Hematopoietic multipotent progenitor cell treated with erythropoietin and hydrocortisone succinate and interleukin-3 and kit ligand, for 17 days (in vitro differentiated cells): ENCODE results near the gene GPC1.
"Not testable (repeated sequence)": the region's sequence is repeated elsewhere in the genome, so short reads cannot be mapped to it uniquely, and the experiment has no call there.

Experiments used
- DNase-seq: peaks from one replicate; pipeline ENCODE4 v3.0.0-alpha.2; 2015; ENCODE audit warnings: low spot score

The GPC1 gene

DNA sequence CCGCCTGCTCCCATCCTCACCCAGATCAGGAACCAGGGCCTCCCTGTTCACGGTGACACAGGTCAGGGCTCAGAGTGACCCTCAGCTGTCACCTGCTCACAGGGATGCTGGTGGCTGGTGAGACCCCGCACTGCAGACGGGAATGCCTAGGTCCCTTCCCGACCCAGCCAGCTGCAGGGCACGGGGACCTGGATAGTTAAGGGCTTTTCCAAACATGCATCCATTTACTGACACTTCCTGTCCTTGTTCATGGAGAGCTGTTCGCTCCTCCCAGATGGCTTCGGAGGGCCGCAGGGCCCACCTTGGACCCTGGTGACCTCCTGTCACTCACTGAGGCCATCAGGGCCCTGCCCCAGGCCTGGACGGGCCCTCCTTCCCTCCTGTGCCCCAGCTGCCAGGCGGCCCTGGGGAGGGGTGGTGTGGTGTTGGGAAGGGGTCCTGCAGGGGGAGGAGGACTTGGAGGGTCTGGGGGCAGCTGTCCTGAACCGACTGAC, 31.7 kb downstream of the GPC1 start:
- no peak for DNase-seq

DNA sequence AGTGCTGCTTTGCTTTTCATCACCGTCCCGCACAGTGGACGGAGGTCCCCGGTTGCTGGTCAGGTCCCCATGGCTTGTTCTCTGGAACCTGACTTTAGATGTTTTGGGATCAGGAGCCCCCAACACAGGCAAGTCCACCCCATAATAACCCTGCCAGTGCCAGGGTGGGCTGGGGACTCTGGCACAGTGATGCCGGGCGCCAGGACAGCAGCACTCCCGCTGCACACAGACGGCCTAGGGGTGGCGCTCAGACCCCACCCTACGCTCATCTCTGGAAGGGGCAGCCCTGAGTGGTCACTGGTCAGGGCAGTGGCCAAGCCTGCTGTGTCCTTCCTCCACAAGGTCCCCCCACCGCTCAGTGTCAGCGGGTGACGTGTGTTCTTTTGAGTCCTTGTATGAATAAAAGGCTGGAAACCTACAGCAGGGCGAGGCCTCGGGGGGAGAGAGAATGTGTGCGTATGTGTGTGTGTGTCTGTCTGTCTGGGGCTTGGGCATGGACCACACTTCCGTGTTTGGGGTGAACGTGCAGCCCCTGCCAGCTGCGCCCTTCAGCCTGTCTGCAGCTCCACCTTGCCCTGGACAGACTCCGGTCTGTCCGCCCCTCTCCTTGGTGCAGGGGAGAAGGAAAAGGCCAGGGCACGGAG, 32.3 kb downstream of the GPC1 start:
- no peak for DNase-seq

DNA sequence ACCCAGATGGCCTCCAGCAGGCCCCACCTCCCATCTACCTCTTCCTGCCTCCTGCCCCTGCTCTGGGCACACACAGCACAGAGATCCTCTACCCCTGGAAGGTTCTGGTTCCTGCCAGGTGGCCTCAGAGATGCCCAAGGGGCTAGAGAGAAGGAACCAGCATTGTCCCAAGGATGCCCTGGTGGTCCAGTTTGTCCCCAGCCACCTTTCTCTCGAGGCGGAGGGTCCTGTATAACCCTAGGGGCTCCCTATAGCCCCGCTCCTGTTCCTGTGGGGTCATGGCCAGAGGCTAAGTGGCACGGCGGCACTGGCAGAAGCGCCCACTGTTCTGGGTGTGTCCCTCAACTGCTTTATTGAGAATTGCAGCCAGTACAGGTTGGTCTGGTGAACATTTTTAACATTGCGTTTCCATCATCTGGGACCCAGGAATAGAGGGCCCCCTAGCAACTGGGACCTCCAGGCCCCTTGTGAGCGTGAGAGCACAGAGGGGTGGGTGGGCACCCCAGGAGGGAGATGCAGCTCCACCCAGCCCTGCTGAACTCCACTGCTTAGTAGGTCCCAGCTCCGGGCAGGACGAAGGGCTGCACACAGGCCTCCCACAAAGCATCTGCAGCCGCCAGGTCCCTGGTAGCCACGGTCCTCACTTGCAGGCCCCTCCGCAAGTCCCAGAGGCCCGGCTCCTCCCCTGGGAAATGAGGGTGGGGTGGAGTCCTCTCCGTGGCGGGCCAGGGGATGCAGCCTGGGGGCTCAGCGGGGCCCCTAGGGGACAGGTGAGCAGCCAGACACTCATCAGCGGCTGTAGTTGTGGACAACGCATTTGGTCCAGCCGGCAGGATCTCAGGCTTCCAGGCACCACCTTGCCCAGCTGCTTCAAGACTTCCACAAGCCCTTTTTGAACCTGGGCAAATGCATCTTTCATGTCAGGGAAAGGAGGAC, 33.1 kb downstream of the GPC1 start:
- no peak for DNase-seq

DNA sequence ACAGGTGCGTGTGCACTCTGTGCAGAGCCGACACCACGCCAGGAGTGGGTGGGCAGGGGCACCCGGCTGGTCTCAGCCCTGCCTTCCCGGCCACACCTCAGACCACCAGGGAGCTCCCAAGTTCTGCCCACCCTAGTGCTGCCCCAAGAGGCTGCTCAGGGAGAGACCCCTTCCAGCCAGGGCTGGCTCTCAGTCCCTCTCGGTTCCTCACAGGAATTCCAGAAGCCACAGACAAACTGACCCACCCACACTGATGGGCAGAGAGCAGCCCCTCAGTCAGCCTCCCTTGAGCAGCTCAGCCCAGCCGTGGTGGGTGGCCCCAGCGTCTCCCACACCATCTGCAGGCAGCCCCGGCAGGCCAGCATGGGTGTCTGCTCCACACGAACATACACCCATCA, 33.8 kb downstream of the GPC1 start:
- DNase-seq, result no peak

DNA sequence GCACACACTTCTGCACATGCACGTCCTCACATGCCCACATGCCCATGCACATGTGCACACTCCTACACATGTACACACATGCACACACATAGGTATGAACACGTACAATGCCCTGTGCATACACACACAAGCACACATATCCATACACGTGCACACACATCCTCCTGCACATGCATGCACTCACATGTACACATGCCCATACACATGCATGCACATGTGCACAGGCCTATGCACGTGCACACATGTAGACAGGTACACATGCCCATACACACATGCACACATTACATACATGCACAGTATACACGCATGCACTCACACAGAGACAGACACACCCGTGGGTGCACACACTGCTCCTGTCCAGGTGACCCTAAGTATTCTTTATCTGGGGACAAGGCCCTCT, 34.3 kb downstream of the GPC1 start:
- no peak for DNase-seq

DNA sequence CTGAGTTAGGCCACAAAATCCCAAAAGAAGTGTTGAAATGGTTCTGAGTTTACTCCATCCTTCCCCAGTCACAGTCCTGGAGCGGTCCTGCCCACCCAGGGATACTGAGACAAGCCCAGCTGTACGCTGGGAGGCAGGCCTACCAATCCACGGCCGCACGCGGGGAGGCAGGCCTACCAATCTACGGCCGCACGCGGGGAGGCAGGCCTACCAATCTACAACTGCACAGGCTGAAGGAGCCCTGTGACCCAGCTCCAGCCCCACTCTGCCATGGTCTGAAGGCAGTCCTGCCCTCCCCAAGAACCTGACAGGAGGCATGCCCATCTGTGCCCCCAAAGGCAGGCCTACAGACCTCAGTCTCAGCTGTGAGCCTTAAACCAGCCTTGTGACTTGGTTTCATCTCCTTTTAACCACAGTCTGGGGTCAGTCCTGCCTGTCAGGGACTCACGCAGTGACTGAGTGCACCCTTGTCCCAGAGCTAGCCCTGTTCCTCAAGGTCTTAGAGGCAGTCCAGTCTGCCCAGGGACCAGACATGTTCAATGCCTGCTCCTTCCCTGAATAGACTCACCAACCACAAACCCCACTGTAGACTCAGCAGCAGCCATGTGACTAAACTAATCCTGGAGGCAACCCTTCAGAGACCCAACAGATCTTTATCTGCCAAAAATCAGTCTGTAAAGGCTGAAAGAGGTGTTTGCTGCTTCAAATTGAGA, 36.8 kb downstream of the GPC1 start:
- no peak for DNase-seq

DNA sequence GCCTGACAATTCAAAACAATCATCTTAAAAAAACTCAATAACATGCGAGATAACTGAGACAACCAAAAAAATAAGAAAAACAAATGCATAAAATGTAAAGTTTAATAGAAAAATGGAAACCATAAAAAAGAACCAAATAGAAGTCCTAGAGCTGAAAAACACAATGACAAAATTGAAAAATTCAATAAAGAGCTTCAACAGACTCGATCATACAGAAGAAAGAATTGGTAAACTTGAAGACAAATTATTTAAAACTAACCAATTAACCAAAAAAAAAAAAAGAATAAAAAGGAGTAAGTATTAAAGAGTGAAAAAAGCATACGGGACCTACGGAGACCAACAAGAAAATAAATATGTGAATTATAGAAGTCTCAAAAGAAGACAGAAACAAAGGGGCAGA, 37.7 kb downstream of the GPC1 start:
- no peak for DNase-seq

DNA sequence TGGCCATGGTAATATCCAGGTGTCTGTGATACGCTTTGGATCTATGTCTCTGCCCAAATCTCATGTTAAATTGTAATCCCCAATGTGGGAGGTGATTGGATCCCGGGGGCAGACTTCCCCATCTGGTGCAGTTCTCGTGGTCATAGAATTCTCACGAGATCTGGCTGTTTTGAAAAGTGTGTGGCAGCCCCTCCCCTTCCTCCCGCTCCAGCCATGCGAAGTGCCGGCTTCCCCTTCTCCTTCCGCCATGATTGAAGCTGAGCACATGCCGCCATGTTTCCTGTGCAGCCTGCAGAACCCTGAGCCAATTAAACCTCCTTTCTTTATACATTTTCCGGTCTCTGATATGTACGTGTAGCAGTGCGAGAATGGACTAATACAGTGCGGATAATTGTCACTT, 42.5 kb downstream of the GPC1 start:
- no peak for DNase-seq

DNA sequence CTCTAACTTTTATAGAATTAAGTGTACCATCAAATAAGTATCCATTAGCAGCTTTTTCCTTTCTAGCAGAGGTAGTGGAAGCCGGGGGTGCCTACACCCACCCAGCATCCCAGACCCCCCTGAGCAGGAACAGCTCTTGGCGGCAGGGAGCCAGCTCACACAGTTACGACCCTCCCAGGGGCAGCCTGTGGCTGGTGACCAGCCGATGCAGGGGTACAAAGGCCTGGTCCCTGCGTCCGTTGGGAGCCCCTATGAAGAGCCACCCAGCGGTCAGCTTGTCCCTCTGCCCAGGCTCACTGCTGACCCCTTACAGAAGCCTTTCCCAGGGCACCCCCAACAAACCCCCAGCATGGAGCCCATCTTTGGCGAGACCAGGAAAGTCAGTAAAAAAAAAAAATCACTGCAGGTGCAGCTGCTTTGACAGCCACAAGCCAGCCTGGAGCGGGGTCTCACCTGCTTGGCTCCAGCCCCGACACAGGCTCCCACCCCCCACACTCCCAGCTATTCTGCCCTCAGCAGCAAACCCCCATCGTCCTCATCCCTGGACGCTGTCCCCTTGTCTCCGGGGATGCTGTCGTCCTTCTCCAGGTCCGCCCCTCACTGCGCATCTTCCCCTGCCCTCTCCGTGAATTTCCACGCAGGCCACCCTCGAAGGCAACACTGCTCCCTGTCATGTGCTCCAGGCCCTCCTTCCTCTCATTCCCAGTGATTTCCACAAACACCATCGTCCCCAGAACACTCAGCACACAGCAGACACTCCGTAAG, 43.1 kb downstream of the GPC1 start:
- DNase-seq, result no peak

DNA sequence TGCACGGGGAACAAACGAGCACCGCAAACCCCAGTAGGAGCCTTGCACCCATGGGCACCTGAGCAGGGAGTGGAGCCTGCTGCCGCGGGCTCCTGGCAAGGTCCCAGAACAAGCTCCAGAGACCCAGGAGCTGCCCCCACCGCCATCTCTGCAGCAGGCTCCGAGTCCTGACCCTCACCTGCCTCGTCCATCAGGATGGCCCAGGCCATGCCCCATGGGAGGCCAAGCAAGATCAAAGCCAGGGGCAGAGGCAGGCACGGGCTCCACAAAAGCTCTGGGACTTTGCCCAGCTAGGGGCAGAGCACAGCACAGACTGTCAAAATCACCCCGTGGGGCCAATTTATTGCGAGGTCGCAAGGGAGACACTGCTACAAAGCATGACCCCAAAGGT, 43.6 kb downstream of the GPC1 start:
- no peak for DNase-seq

DNA sequence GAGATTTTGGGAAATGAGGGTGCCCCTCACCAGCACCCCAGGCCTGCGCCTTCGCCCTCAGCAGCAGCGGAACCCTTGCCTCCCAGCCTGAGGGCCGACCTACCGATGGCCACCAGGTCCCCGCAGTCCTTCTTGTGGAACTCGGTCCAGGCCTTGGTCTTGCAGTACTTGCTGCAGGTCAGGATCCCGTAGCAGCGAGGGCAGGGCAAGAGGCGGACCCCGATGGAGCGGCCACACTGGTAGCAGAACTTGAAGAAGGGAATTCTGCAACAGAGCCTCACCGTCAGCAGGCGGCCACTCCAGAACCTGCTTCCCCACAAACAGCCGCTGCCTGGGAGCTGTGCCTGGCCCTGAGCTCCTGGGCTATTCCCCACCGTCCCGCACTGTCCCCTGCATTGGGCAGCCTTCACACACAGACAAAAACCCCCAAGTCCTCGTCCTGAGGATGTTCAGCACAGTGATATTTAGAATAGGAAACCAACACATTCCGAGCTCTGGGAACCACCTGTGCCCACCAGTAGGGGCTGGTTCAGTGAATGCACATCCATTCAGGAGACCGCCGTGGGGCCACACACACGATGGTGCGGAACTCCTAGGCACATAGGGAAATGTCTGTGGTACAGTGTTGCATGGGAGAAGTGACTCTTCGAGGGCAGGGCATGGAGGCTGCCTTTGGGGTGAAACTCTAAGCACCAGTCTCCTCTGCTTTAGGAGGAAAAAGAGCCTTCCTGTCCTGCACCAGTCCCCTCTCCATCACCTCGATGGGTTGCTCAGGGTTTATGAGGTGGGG, 45.6 kb downstream of the GPC1 start:
- no peak for DNase-seq

DNA sequence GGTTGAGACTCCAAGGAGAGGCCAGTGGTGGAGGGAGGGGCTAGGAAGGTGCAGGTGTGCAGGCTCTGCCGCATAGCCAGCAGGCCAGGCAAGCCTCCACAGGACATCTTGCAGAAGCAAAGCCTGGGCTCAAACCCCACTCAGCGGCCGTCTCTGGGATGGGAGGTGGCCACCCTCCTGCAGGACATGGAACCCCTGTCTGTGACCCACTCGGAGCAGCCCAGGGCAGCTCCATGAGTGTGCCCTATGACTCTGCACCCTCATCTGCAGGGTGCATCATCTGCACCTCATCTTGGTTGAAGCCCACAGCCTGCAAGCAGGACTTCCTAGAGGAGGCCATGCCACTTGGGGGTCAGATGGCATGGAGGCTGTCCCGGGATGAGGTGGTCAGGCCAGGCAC, 46.3 kb downstream of the GPC1 start:
- DNase-seq, result no peak

DNA sequence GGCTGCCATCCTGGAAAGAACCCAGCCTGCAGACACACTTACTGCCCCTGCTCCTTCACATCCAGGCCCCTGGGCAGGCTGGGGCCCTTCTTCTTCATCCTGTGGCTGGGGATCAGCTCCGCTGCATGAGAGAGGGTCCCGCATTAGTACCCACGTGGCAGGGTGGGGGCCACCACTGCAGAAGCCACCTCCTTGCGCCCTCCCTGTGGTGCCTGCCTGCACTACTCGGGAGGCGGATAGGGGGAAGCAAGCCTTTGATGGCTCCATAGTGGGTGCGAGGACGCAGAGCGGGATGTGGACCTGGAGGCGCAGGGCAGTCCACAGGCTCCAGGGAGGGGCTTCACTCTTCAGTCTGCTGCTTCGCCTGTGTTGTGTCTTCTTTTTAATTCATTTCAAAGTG, 46.7 kb downstream of the GPC1 start:
- DNase-seq, result no peak

DNA sequence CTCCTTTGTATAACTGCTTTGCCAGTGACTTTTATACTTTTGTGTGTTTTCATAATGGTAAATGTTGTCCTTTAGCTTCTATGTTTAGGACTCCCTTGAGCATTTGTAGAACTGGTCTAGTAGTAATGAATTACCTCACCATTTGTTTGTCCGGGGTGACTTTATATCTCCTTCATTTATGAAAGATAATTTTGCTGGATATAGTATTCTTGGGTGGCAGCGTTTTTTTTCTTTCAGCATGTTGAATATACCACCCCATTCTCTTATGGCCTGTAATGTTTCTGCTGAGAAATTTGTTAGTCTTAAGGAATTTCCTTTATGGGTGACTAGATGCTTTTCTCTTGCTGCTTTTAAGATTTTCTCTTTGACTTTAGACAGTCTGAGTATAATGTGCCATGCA, 56.0 kb downstream of the GPC1 start:
- DNase-seq, result no peak

DNA sequence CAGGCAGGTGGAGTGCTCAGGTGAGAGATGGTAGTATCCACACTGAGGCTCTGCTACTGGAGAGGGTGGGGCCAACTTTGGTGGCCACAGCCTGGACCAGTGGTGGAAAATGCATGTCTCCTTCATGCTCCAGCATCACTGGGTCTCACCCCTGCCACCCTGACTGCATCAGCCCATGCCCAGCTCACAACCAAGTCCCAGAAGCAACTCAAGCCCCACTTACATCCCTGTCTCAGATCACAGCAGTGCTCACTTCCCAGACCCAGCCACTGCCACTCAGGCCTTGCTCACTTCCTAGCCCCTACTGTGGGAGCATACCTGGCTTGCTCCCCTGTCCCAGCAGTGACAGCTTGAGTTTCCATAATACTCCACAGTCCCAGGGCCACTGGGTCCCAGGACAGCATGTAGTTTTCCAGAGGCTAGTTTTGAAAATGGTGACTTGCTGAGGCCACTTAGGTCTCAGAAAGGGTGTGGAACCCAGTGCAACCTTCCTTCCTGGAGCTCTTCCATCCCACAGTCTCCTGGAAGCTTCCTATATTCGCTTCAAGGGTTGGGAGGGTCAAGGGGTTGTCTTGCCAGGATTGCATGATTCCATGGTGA, 58.8 kb downstream of the GPC1 start:
- no peak for DNase-seq

DNA sequence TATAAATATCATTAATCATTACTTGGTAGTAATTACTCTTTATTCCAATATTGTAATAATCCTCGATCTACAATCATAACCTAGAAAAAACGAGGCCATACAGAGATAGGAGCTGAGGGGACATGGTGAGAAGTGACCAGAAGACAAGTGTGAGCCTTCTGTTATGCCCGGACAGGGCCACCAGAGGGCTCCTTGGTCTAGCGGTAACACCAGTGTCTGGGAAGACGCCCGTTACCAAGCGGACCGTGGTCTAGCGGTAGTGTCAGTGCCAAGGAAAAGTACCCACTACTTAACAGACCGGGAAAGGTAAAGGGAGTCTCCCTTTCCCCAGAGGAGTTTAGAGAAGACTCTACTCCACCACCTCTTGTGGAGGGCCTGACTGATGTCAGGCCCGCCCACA, 59.5 kb downstream of the GPC1 start:
- DNase-seq, result not testable (repeated sequence)

DNA sequence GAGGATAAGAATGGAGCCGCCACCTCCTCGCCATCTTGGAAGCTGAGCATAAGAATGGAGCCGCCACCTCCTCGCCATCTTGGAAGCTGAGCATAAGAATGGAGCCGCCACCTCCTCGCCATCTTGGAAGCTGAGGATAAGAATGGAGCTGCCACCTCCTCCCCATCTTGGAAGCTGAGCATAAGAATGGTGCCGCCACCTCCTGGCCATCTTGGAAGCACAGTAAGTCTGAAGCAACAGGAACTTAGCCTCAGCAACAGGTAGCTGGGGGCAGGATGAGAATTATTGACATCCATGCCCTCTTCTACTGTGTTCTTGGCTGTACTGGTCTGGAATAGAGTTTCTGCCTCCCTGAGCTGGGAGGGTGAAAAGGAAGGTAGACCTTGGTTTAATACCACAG, 61.6 kb downstream of the GPC1 start:
- DNase-seq, result not testable (repeated sequence)

DNA sequence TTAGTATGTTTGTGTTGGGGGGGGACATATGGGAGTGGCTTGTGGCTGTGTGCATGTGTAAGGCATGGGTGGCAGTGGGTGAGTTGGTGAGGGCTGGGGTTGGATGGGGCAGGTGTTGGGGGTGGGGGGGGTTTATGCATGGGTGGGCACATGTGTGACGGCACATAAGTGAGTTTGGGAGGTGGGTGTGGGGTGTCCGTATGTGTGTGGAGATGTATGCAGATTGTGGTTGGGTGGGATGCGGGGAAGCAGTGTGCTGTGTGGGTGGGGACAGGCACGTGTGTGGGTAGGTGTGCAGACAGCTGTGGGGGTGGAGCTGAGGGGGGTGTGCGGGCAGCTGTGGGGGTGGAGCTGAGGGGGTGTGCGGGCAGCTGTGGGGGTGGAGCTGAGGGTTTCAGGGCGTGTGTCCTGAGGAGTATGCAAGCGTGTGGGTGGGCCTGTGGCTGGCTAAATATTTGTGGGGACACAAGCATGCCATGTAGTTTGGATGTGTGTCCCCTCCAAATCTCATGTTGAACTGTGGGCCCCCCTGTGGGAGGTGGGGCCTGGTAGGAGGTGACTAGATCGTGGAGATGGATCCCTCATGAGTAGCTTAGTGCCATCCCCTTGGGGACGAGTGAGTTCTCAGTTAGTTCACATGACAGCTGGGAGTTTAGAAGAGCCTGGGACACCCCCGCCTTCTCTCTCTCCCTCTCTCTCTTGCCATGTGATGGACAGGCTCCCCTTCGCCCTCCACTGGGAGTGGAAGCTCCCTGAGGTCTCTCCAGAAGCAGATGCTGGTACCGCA, 62.9 kb downstream of the GPC1 start:
- DNase-seq, result no peak

DNA sequence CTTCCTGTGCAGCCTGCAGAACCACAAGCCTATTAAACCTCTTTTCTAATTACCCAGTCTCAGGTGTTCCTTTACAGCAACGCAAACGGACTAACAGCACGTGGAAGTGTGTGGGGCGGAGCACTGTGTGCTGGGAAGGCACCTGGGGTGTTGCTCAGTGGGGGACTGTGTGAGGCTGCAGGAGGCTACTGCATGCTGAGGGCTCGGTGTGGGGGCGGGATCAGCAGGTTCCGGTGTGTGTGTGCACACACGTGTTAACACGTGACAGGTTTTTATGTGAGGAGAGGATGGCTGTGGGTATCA, 63.4 kb downstream of the GPC1 start:
- DNase-seq, result no peak
